Posterior vena cava (tissue), 2 donors: ENCODE measurements around the gene ARF1. TPM values are rescaled to one million over a fixed set of nuclear protein-coding genes. Genes with fewer than 3 reads are reported as not detected.

Experiments used
- DNase-seq: peaks from one replicate; pipeline ENCODE4 v3.0.0-alpha.2; 2020; ENCODE audit warnings: low spot score
- intact Hi-C, 2 donors: fragments of 100-400 bp; cut with DNase I; formaldehyde crosslinking; loops; one replicate each; pipeline versions ENCODE4 v1.14.1 to v1.14.2; 2022 to 2023
- long read RNA-seq, 2 donors: library from polyadenylated mRNA; unstranded; transcript quantifications; one replicate each; pipeline ENCODE4 v2.0.0, GENCODE V29; 2020 to 2021
- total RNA-seq, 2 donors: library from RNA; stranded (reverse); fragmentation: NEBNext Ultra II Directional; extraction: Animal tissue kit (Norgen Biotek cat#: 25700); gene quantifications; one replicate each; pipeline ENCODE4 v1.2.1, GENCODE V29; 2021
- donor health status: DM: yes; HTN: yes; CAD: no.
- donor health status: DM: yes; HTN: yes; CAD: no.

Gene ARF1
- 100 to 1,000 TPM; 300 to 342 TPM for total RNA-seq
- long read RNA-seq, donor 1, transcript ARF1-201 (5 exons, 1,888 nt), result major isoform, 223 of 265 reads
- long read RNA-seq, donor 1, partial matches to known transcripts, result 22 of 265 reads
- long read RNA-seq, donor 1, other reads (novel, unspliced or antisense), result 13 of 265 reads
- long read RNA-seq, donor 2, transcript ARF1-210 (5 exons, 597 nt), result minor isoform, 16 of 1,667 reads
- long read RNA-seq, donor 2, transcript ARF1-213 (5 exons, 1,972 nt), result minor isoform, 43 of 1,667 reads
- long read RNA-seq, donor 2, transcript ARF1-201 (5 exons, 1,888 nt), result major isoform, 1,436 of 1,667 reads
- long read RNA-seq, donor 2, transcript ARF1-208 (5 exons, 930 nt), result minor isoform, 12 of 1,667 reads
- long read RNA-seq, donor 2, partial matches to known transcripts, result 132 of 1,667 reads
- long read RNA-seq, donor 2, other reads (novel, unspliced or antisense), result 17 of 1,667 reads

GRCh38 chr1:228082214-228082917 lies at the start of gene ARF1:
TSS of gene ARF1 (plus strand) at chr1:228082708. CDS start at chr1:228097115, 14,407 bp downstream.
- peak; percentile 98 for DNase-seq
- intact Hi-C loops, result loop anchor here in 1 of 2 donors (5.0 kb wide), 1 partner anchor 425 kb away; no protein-coding TSS in a partner anchor

- DNase-seq, result no peak
- intact Hi-C loops, result no loop called here
These were observed 49.1 kb upstream of the ARF1 start for GRCh38 chr1:228033376-228033775.

GRCh38 chr1:228034954-228035837 lies 47.3 kb upstream of the ARF1 start:
- peak; percentile 43 for DNase-seq
- intact Hi-C loops, result no loop called here

GRCh38 chr1:228035844-228036243 lies 46.7 kb upstream of the ARF1 start:
- peak; percentile 46 for DNase-seq
- intact Hi-C loops, result no loop called here

- peak; percentile 46 for DNase-seq
- intact Hi-C loops, result no loop called here
These were observed 45.7 kb upstream of the ARF1 start for GRCh38 chr1:228036701-228037231.

GRCh38 chr1:228037401-228038386 lies 44.8 kb upstream of the ARF1 start:
- intact Hi-C loops, result no loop called here
- peak; percentile 77 for DNase-seq

- intact Hi-C loops, result no loop called here
- DNase-seq, result peak; percentile 64
These were observed 44.0 kb upstream of the ARF1 start for GRCh38 chr1:228038387-228039005.

GRCh38 chr1:228039006-228039903 lies 43.3 kb upstream of the ARF1 start:
- intact Hi-C loops, result no loop called here
- DNase-seq, result peak; percentile 46

- peak; percentile 51 for DNase-seq
- intact Hi-C loops, result no loop called here
These were observed 42.5 kb upstream of the ARF1 start for GRCh38 chr1:228039986-228040385.

GRCh38 chr1:228041316-228041715 lies 41.2 kb upstream of the ARF1 start:
- intact Hi-C loops, result no loop called here
- DNase-seq, result no peak

- no peak for DNase-seq
- intact Hi-C loops, result no loop called here
These were observed 40.0 kb upstream of the ARF1 start for GRCh38 chr1:228042508-228042907.

- intact Hi-C loops, result no loop called here
- DNase-seq, result peak; percentile 46
These were observed 39.1 kb upstream of the ARF1 start for GRCh38 chr1:228043281-228043848.

- DNase-seq, result no peak
These were observed 37.5 kb upstream of the ARF1 start for GRCh38 chr1:228044961-228045360.

GRCh38 chr1:228045405-228045804 lies 37.1 kb upstream of the ARF1 start:
- no peak for DNase-seq
- intact Hi-C loops, result no loop called here

More at GRCh38 chr1:228044961-228045360, 37.5 kb upstream of the ARF1 start:
- intact Hi-C loops, result no loop called here

- DNase-seq, result peak; percentile 18
- intact Hi-C loops, result no loop called here
These were observed 36.6 kb upstream of the ARF1 start for GRCh38 chr1:228045871-228046270.

GRCh38 chr1:228046421-228047182 lies 35.9 kb upstream of the ARF1 start:
- peak; percentile 40 for DNase-seq
- intact Hi-C loops, result no loop called here
